GM23248 (cell line): ENCODE measurements around the gene CCDC81.

Source experiments
- EZH2 ChIP-seq: fragments of 200-600 bp; sonication (generic); IDR thresholded peaks from 2 replicates; pipeline ENCODE4 v1.6.1; 2018; ENCODE audit warnings: antibody characterized with exemption, mild to moderate bottlenecking; ENCODE audit not compliant: insufficient read depth, poor library complexity, severe bottlenecking
- EZH2phosphoT487 ChIP-seq: fragments of 200-600 bp; sonication (generic); IDR thresholded peaks from 2 replicates; pipeline ENCODE4 v1.6.1; 2018; ENCODE audit warnings: antibody characterized with exemption, moderate library complexity, mild to moderate bottlenecking, low read depth; ENCODE audit not compliant: insufficient read depth

- no peak for TF ChIP-seq EZH2
- no peak for TF ChIP-seq EZH2phosphoT487
Measured at GRCh38 chr11:86337227-86337626, 37.5 kb upstream of the CCDC81 start.
